GM21825 (cell line): Measurements from ENCODE around the gene NPB.

ENCODE experiments used
- ATAC-seq: cut with Tn5 transposase; IDR thresholded peaks from one replicate; pipeline ENCODE4 v1.9.1; 2021; ENCODE audit warnings: mild to moderate bottlenecking, moderate library complexity; ENCODE audit not compliant: unreplicated experiment

The NPB gene

GRCh38 chr17:81934850-81935708 lies 33.0 kb downstream of the NPB start:
- no peak for ATAC-seq

GRCh38 chr17:81935709-81936084 lies 33.7 kb downstream of the NPB start:
- no peak for ATAC-seq

- no peak for ATAC-seq
Observed at GRCh38 chr17:81939218-81939617, 37.2 kb downstream of the NPB start.

GRCh38 chr17:81939881-81940385 lies 37.9 kb downstream of the NPB start:
- no peak for ATAC-seq

GRCh38 chr17:81940538-81941483 lies 38.8 kb downstream of the NPB start:
- no peak for ATAC-seq

GRCh38 chr17:81941484-81942166 lies 39.6 kb downstream of the NPB start:
- no peak for ATAC-seq

- ATAC-seq, result no peak
Observed at GRCh38 chr17:81942167-81942553, 40.1 kb downstream of the NPB start.

- no peak for ATAC-seq
Observed at GRCh38 chr17:81944858-81945257, 42.8 kb downstream of the NPB start.

- no peak for ATAC-seq
Observed at GRCh38 chr17:81947189-81947588, 45.2 kb downstream of the NPB start, which contains the start of gene MYADML2. TSS of gene MYADML2 (minus strand) at chr17:81947233. CDS start at chr17:81941741, 5,492 bp downstream.

GRCh38 chr17:81948635-81949378 lies 46.8 kb downstream of the NPB start:
- ATAC-seq, result no peak

- no peak for ATAC-seq
Observed at GRCh38 chr17:81950501-81950900, 48.5 kb downstream of the NPB start.

- no peak for ATAC-seq
Observed at GRCh38 chr17:81951785-81952684, 50.0 kb downstream of the NPB start.
